GM12874 (cell line): ENCODE results near the gene NFATC1.

Experiments used
- CTCF ChIP-seq: IDR thresholded peaks from 2 replicates; pipeline ENCODE4 v1.5.1; 2011; ENCODE audit warnings: low read depth, mild to moderate bottlenecking, control low read depth, low read length, moderate library complexity; ENCODE audit not compliant: insufficient read depth

Gene NFATC1

GRCh38 chr18:79394534-79395307 is 1.0 kb upstream of the NFATC1 start:
- no peak for TF ChIP-seq CTCF

GRCh38 chr18:79395308-79395640 is 456 bp upstream of the NFATC1 start:
- no peak for TF ChIP-seq CTCF

- TF ChIP-seq CTCF: peak; percentile 43
These were observed 909 bp downstream of the NFATC1 start for GRCh38 chr18:79396431-79397246.

- TF ChIP-seq CTCF: no peak
These were observed 1.6 kb downstream of the NFATC1 start for GRCh38 chr18:79397247-79397829.

- no peak for TF ChIP-seq CTCF
These were observed 2.4 kb downstream of the NFATC1 start for GRCh38 chr18:79397830-79398761.

- TF ChIP-seq CTCF: no peak
These were observed 3.7 kb downstream of the NFATC1 start for GRCh38 chr18:79399275-79400081.
